DND-41 (cell line): ENCODE measurements around the gene PLEKHA5.

Experiments used
- EZH2 ChIP-seq: IDR thresholded peaks from 3 replicates; pipeline ENCODE4 v1.6.1; 2012; ENCODE audit warnings: borderline replicate concordance, low read depth, mild to moderate bottlenecking, moderate library complexity, low read length, inconsistent platforms; ENCODE audit not compliant: severe bottlenecking
- TF ChIP-seq, protein P1 (sequence below): IDR thresholded peaks from 2 replicates; pipeline ENCODE4 v1.5.1; 2012; ENCODE audit warnings: borderline replicate concordance, low read length, moderate library complexity, mild to moderate bottlenecking; ENCODE audit not compliant: poor library complexity, severe bottlenecking; ENCODE audit errors: extremely low read depth

DNA sequence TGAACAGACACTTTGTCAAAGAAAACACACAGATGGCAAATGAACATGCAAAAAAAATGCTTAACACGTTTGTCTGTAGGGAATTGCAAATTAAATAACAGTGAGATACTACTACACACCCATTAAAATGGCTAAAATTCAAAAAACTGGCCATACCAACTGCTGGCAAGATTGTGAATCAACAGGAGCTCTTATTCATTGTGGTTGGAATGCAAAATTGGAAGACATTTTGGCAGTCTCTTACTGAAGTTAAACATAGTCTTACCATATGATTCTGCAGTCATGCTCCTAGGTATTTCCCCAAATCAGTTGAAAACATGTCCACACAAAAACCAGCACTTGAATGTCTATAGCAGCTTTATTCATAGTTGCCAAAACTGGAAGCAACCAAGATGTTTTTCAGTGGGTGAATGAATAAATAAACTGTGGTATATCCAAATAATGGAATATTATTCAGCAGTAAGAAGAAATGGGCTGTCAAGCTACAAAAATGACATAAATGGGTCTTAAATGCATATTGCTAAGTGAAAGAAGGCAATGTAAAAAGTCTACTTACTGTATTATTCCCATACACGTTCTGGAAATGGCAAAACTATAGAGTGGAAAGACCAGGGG is 91.4 kb downstream of the PLEKHA5 start:
- TF ChIP-seq, protein P1, sequence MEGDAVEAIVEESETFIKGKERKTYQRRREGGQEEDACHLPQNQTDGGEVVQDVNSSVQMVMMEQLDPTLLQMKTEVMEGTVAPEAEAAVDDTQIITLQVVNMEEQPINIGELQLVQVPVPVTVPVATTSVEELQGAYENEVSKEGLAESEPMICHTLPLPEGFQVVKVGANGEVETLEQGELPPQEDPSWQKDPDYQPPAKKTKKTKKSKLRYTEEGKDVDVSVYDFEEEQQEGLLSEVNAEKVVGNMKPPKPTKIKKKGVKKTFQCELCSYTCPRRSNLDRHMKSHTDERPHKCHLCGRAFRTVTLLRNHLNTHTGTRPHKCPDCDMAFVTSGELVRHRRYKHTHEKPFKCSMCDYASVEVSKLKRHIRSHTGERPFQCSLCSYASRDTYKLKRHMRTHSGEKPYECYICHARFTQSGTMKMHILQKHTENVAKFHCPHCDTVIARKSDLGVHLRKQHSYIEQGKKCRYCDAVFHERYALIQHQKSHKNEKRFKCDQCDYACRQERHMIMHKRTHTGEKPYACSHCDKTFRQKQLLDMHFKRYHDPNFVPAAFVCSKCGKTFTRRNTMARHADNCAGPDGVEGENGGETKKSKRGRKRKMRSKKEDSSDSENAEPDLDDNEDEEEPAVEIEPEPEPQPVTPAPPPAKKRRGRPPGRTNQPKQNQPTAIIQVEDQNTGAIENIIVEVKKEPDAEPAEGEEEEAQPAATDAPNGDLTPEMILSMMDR = no peak
- no peak for TF ChIP-seq EZH2
